HepG2 (cell line): ENCODE measurements around the gene EXPH5. TPM values are rescaled to one million over a fixed set of nuclear protein-coding genes. Genes with fewer than 3 reads are reported as not detected.
"Not testable (repeated sequence)": the region's sequence is repeated elsewhere in the genome, so short reads cannot be mapped to it uniquely, and the experiment has no call there.

Experiments
- ATAC-seq: fragments of 200-7000 bp; cut with Tn5 transposase; 3 replicates; pipeline ENCODE4 v1.9.1; 2020; ENCODE audit warnings: mild to moderate bottlenecking, moderate library complexity
- BruUV-seq: library from RNA; stranded (reverse); fragments of 400-500 nt; replicated peaks from 2 replicates; lab custom pipeline; 2021; lab: Mats Ljungman, UMichigan
- CTCF ChIA-PET: fragments of 300-600 bp; formaldehyde crosslinking; extraction: SDS; loops from one replicate; lab custom pipeline; 2021; ENCODE audit warnings: low total read pairs, inconsistent platforms, low intra/inter-chr PET ratio; lab: Yijun Ruan, JAX
- POLR2A ChIA-PET: fragments of 350-600 bp; sonication (Branson Sonifier 250); formaldehyde crosslinking; loops from one replicate; lab custom pipeline; 2020; ENCODE audit warnings: antibody characterized with exemption, inconsistent platforms; lab: Yijun Ruan, JAX
- DNase-seq: peaks from one replicate; pipeline ENCODE4 v3.0.0-alpha.2; 2015; ENCODE audit warnings: low spot score
- FAIRE-seq: peaks from 3 replicates; lab custom pipeline; 2011; peaks lifted over from hg19 to GRCh38; lab: Jason Lieb, UNC
- H2AFZ ChIP-seq: one replicate; pipeline ENCODE4 v1.6.1; 2011; ENCODE audit warnings: low read length, inconsistent platforms
- H3K27ac ChIP-seq: fragments of 300-600 bp; 3 replicates; pipeline ENCODE4 v1.8.0; 2011; ENCODE audit warnings: mixed run types, mild to moderate bottlenecking, mixed read lengths, low read length, inconsistent platforms; ENCODE audit not compliant: insufficient read depth; ENCODE audit errors: extremely low read length
- H3K27me3 ChIP-seq, 2 experiments: fragments of 200-600 bp in 1 of 2; 2 replicates in 1 of 2; 3 replicates in 1 of 2; pipeline versions ENCODE4 v1.6.0 to v1.8.0; 2011; ENCODE audit warnings: low read length in 2 of 2, mild to moderate bottlenecking in 2 of 2, moderate library complexity in 2 of 2, inconsistent platforms in 1 of 2; ENCODE audit not compliant: insufficient read depth in 2 of 2, control insufficient read depth in 1 of 2
- H3K36me3 ChIP-seq, 2 experiments: fragments of 200-600 bp in 1 of 2; replicated peaks in 1 of 2; 2 replicates in 1 of 2; 3 replicates in 1 of 2; pipeline versions ENCODE4 v1.5.1 to v1.8.0; 2011; ENCODE audit warnings: low read length in 2 of 2, inconsistent platforms in 1 of 2; ENCODE audit not compliant: insufficient read depth in 2 of 2, control insufficient read depth in 1 of 2
- H3K4me1 ChIP-seq: 2 replicates; pipeline ENCODE4 v1.5.1; 2012; ENCODE audit warnings: low read length, inconsistent platforms; ENCODE audit not compliant: insufficient read depth
- H3K4me2 ChIP-seq: 2 replicates; pipeline ENCODE4 v1.6.0; 2011; ENCODE audit warnings: low read depth, low read length, inconsistent platforms
- H3K4me3 ChIP-seq, 3 experiments: fragments of 200-600 bp in 1 of 3; sonication (generic), shearing (Covaris generic) in 1 of 3; replicated peaks in 1 of 3; 2 replicates each; pipeline ENCODE4 v1.5.1; 2011 to 2016; ENCODE audit warnings: low read length in 3 of 3, inconsistent platforms in 2 of 3, low read depth in 2 of 3, mild to moderate bottlenecking in 2 of 3, control low read depth in 1 of 3, mixed read lengths in 1 of 3; ENCODE audit not compliant: insufficient read depth in 1 of 3
- H3K79me2 ChIP-seq: one replicate; pipeline ENCODE4 v1.6.1; 2011; ENCODE audit warnings: low read length, inconsistent platforms; ENCODE audit not compliant: insufficient read depth
- H3K9ac ChIP-seq: 2 replicates; pipeline ENCODE4 v1.6.0; 2011; ENCODE audit warnings: mild to moderate bottlenecking, low read depth, low read length, inconsistent platforms; ENCODE audit not compliant: insufficient read depth
- H3K9me3 ChIP-seq: 2 replicates; pipeline ENCODE4 v1.5.1; 2012; ENCODE audit warnings: mild to moderate bottlenecking, low read length
- H4K20me1 ChIP-seq: 2 replicates; pipeline ENCODE4 v1.6.0; 2011; ENCODE audit warnings: inconsistent platforms, mild to moderate bottlenecking, low read length, moderate library complexity; ENCODE audit not compliant: insufficient read depth
- ARHGAP35 ChIP-seq: sonication (generic); formaldehyde crosslinking; IDR thresholded peaks from 2 replicates; pipeline ENCODE4 v1.9.0; 2022; ENCODE audit warnings: mild to moderate bottlenecking, inconsistent platforms, moderate library complexity, missing genetic modification reagents, borderline replicate concordance
- ARNT ChIP-seq: fragments of 450-650 bp; IDR thresholded peaks from 2 replicates; pipeline ENCODE4 v1.6.1; 2017
- ATAD3A ChIP-seq: sonication (generic); formaldehyde crosslinking; IDR thresholded peaks from 2 replicates; pipeline ENCODE4 v1.4.0; 2020; ENCODE audit warnings: missing genetic modification reagents
- GPN1 ChIP-seq: sonication (generic); formaldehyde crosslinking; IDR thresholded peaks from 2 replicates; pipeline ENCODE4 v1.5.1; 2020; ENCODE audit warnings: missing genetic modification reagents, borderline replicate concordance
- HNRNPK ChIP-seq: fragments of 200-400 bp; formaldehyde crosslinking; IDR thresholded peaks from 2 replicates; pipeline ENCODE4 v1.6.1; 2018; ENCODE audit warnings: low read length, low read depth, moderate library complexity, mild to moderate bottlenecking; ENCODE audit not compliant: poor library complexity, severe bottlenecking
- HNRNPUL1 ChIP-seq: fragments of 200-400 bp; formaldehyde crosslinking; IDR thresholded peaks from 2 replicates; pipeline ENCODE4 v1.6.1; 2017; ENCODE audit warnings: low read depth, mild to moderate bottlenecking, low read length, moderate library complexity
- NR2F6 ChIP-seq, 2 experiments: IDR thresholded peaks; 2 replicates each; pipeline ENCODE4 v1.6.1; 2016; ENCODE audit warnings: antibody characterized with exemption in 1 of 2, mild to moderate bottlenecking in 1 of 2
- PAX8 ChIP-seq: sonication (generic); formaldehyde crosslinking; IDR thresholded peaks from 2 replicates; pipeline ENCODE4 v1.8.0; 2022; ENCODE audit warnings: mild to moderate bottlenecking, missing genetic modification reagents, borderline replicate concordance
- PCBP1 ChIP-seq: fragments of 200-400 bp; formaldehyde crosslinking; IDR thresholded peaks from 2 replicates; pipeline ENCODE4 v1.6.1; 2017; ENCODE audit warnings: mild to moderate bottlenecking, low read depth, low read length, borderline replicate concordance
- SIX1 ChIP-seq: sonication (generic); formaldehyde crosslinking; IDR thresholded peaks from 2 replicates; pipeline ENCODE4 v1.4.0; 2020; ENCODE audit warnings: missing genetic modification reagents, borderline replicate concordance
- ZNF230 ChIP-seq: sonication (generic); formaldehyde crosslinking; IDR thresholded peaks from 2 replicates; pipeline ENCODE4 v1.4.0; 2020; ENCODE audit warnings: mild to moderate bottlenecking, missing genetic modification reagents
- ZNF44 ChIP-seq: sonication (generic); formaldehyde crosslinking; IDR thresholded peaks from 2 replicates; pipeline ENCODE4 v1.5.1; 2020; ENCODE audit warnings: mild to moderate bottlenecking, missing genetic modification reagents
- ZNF737 ChIP-seq: sonication (generic); formaldehyde crosslinking; IDR thresholded peaks from 2 replicates; pipeline ENCODE4 v1.5.0; 2020; ENCODE audit warnings: missing genetic modification reagents, mild to moderate bottlenecking, borderline replicate concordance
- WGBS: methylation state at CpG from one replicate; pipeline ENCODE4 v1.1.6; 2017; ENCODE audit warnings: low lambda C conversion rate; 5-methylcytosine and 5-hydroxymethylcytosine counted together
- in situ Hi-C: cut with HindIII; loops from 2 replicates; pipeline ENCODE4 v1.10.0; 2017; ENCODE audit warnings: low pct_unique_long_range_greater_than_20kb; ENCODE audit not compliant: extremely low pct_ligation_motif_present
- intact Hi-C: fragments of 100-400 bp; cut with micrococcal nuclease; formaldehyde crosslinking; loops from one replicate; pipeline ENCODE4 v1.10.0; 2022; ENCODE audit not compliant: unreplicated experiment
- polyA plus RNA-seq, 8 experiments: library from polyadenylated mRNA; depleted of rRNA in 3 of 8; stranded (reverse) in 7 of 8; unstranded in 1 of 8; fragments of >200 nt; fragmentation: Illumina TruSeq in 4 of 8; extraction: Trizol in 4 of 8; gene quantifications; 2 replicates each; pipeline versions ENCODE4 v1.2.1 to v1.2.3, GENCODE V29; 2011 to 2016; ENCODE audit warnings: low read depth in 4 of 8, missing spikeins in 1 of 8, mixed read lengths in 1 of 8; ENCODE audit not compliant: insufficient read depth in 1 of 8
- total RNA-seq, 5 experiments: library from RNA; depleted of rRNA; stranded (reverse); fragments of >200 nt; fragmentation: Illumina TruSeq; extraction: Trizol; gene quantifications; 2 replicates each; pipeline ENCODE4 v1.2.3, GENCODE V29; 2016; ENCODE audit warnings: low read depth in 1 of 5
- TF ChIP-seq, protein P1 (sequence below), 2 experiments: sonication (generic) in 1 of 2; formaldehyde crosslinking in 1 of 2; IDR thresholded peaks; 2 replicates each; pipeline versions ENCODE4 v1.4.0 to v1.6.1; 2016 to 2020; ENCODE audit warnings: borderline replicate concordance in 1 of 2, low read depth in 1 of 2, mild to moderate bottlenecking in 1 of 2, missing genetic modification reagents in 1 of 2
- TF ChIP-seq, protein P2 (sequence below): sonication (generic); formaldehyde crosslinking; IDR thresholded peaks from 2 replicates; pipeline ENCODE4 v1.8.0; 2022; ENCODE audit warnings: missing genetic modification reagents, mild to moderate bottlenecking, inconsistent platforms, borderline replicate concordance

EXPH5 gene
- total and polyA plus RNA-seq, 2 of the 13 experiments (the other 11 are each of a cell fraction or from before 2014, with no cell fraction given) = under 0.01 to 0.02 TPM

DNA sequence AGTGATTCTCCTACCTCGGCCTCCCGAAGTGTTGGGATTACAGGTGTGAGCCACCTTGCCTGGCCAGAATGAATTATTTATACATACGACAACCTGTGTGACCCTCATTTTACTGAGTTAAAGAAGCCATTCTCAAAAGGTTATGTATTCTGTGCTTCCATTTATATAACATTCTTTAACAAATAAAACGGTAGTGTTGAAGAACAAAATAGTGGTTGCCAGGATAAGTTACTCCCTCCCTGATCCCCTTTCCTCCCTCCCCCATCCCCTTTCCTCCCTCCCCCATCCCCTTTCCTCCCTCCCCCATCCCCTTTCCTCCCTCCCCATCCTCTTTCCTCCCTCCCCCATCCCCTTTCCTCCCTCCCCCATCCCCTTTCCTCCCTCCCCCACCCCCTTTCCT, 7.4 kb downstream of the EXPH5 start:
- intact Hi-C loops = not testable (repeated sequence)

DNA sequence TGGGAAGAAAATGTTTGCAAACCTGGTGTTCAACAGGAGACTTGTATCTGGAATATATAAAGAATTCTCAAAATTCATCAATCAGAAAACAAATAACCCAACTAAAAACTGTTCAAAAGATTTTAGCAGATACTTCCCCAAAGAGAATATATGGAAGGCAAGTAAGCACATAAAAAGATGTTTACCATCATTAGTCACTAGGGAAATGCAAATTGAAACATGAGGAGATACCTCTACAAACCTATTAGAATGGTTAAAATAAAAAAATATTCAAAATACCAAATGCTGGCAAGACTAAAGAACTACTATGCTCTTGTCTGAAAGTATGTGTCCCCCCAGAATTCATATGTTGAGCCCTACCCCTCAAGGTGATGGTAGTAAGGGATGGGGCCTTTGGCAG, 8.6 kb downstream of the EXPH5 start:
- BruUV-seq = no TSS peak
- FAIRE-seq = no peak
- POLR2A ChIA-PET = no interaction called here
- TF ChIP-seq, protein P1, sequence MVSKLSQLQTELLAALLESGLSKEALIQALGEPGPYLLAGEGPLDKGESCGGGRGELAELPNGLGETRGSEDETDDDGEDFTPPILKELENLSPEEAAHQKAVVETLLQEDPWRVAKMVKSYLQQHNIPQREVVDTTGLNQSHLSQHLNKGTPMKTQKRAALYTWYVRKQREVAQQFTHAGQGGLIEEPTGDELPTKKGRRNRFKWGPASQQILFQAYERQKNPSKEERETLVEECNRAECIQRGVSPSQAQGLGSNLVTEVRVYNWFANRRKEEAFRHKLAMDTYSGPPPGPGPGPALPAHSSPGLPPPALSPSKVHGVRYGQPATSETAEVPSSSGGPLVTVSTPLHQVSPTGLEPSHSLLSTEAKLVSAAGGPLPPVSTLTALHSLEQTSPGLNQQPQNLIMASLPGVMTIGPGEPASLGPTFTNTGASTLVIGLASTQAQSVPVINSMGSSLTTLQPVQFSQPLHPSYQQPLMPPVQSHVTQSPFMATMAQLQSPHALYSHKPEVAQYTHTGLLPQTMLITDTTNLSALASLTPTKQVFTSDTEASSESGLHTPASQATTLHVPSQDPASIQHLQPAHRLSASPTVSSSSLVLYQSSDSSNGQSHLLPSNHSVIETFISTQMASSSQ (IDR thresholded peaks at IDR 0.05; ENCODE audit: low read depth) = no peak
- TF ChIP-seq, protein P1 (CRISPR knock-in tag; IDR thresholded peaks at IDR 0.05; ENCODE audit: borderline replicate concordance) = no peak
- TF ChIP-seq ATAD3A (no peak), SIX1 (CRISPR knock-in tag) (no peak), ARHGAP35 (CRISPR knock-in tag) (no peak), ZNF230 (CRISPR knock-in tag) (no peak), ZNF737 (no peak), ARNT (no peak), ZNF44 (CRISPR knock-in tag) (no peak), GPN1 (CRISPR knock-in tag) (no peak), NR2F6 (IDR thresholded peaks at IDR 0.05) (no peak), NR2F6 (CRISPR knock-in tag; IDR thresholded peaks at IDR 0.05) (no peak), PAX8 (CRISPR knock-in tag) (no peak), HNRNPUL1 (no peak)
- TF ChIP-seq, protein P2, sequence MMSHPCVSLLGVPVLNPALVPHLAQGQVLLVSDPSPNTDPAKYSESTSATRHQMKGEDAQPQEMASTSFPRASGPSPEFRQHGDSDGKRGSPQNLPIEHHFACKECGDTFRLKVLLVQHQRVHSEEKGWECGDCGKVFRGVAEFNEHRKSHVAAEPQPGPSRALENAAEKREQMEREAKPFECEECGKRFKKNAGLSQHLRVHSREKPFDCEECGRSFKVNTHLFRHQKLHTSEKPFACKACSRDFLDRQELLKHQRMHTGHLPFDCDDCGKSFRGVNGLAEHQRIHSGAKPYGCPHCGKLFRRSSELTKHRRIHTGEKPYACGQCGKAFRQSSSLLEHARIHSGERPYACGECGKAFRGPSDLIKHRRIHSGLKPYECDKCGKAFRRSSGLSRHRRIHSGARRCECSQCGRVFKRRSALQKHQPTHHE (CRISPR knock-in tag) = no peak

More for the DNA sequence above, 7.4 kb downstream of the EXPH5 start:
- H3K79me2 ChIP-seq, ATAC-seq, CTCF ChIA-PET, H3K4me3 ChIP-seq, POLR2A ChIA-PET, H3K36me3 ChIP-seq, H4K20me1 ChIP-seq, BruUV-seq, H3K9ac ChIP-seq, DNase-seq, H3K4me1 ChIP-seq, H3K27ac ChIP-seq, H3K4me2 ChIP-seq, H3K9me3 ChIP-seq, H3K27me3 ChIP-seq, FAIRE-seq, in situ Hi-C loops, H2AFZ ChIP-seq: not testable (repeated sequence)
- peak; percentile 95 for TF ChIP-seq HNRNPK
- TF ChIP-seq PCBP1 = 0 out of 2 replicates have a peak, but pooled peaks have one; percentile 66
- WGBS = 89% methylated on average over 4 of the region's 4 CpGs

More for the DNA sequence above, 8.6 kb downstream of the EXPH5 start:
- no peak for DNase-seq
- no peak overlapping the region for H3K4me2 ChIP-seq
- no peak overlapping the region for H3K27ac ChIP-seq
- H3K4me1 ChIP-seq = no peaks in the 10 kb centered on the region
- ATAC-seq = no peak
- in situ Hi-C loops (no loop called here), intact Hi-C loops (no loop called here)
- CTCF ChIA-PET = no interaction called here
- H3K36me3 ChIP-seq = no peaks in the 10 kb centered on the region
- H3K79me2 ChIP-seq = no peaks in the 10 kb centered on the region
- no peaks in the 10 kb centered on the region for H3K9me3 ChIP-seq
- H3K27me3 ChIP-seq = no peaks in the 10 kb centered on the region
- H2AFZ ChIP-seq = no peak overlapping the region
- no peaks in the 10 kb centered on the region for H4K20me1 ChIP-seq
- H3K4me3 ChIP-seq = no peak overlapping the region
- H3K9ac ChIP-seq = no peak overlapping the region
